GM20431 (cell line): ENCODE data around the gene MGMT.

Experiments
- in situ Hi-C: fragments of 300-500 bp; cut with MseI, MboI; formaldehyde crosslinking; loops from one replicate; pipeline ENCODE4 v1.15.0; 2020; ENCODE audit warnings: low sequenced_read_pairs; ENCODE audit not compliant: unreplicated experiment

Gene MGMT

GRCh38 chr10:129742742-129743550, 275.9 kb downstream of the MGMT start:
- in situ Hi-C loops, result no loop called here

GRCh38 chr10:129743738-129744133, 276.7 kb downstream of the MGMT start:
- in situ Hi-C loops, result no loop called here

- in situ Hi-C loops, result no loop called here
Observed at GRCh38 chr10:129744134-129745111, 277.4 kb downstream of the MGMT start.

- in situ Hi-C loops, result no loop called here
Observed at GRCh38 chr10:129745186-129745750, 278.2 kb downstream of the MGMT start.

GRCh38 chr10:129754211-129755050, 287.4 kb downstream of the MGMT start:
- in situ Hi-C loops, result no loop called here

- in situ Hi-C loops, result no loop called here
Observed at GRCh38 chr10:129755158-129755591, 288.1 kb downstream of the MGMT start.

GRCh38 chr10:129755621-129756020, 288.6 kb downstream of the MGMT start:
- in situ Hi-C loops, result no loop called here

GRCh38 chr10:129756912-129757901, 290.2 kb downstream of the MGMT start:
- in situ Hi-C loops, result no loop called here

GRCh38 chr10:129758207-129759021, 291.4 kb downstream of the MGMT start:
- in situ Hi-C loops, result no loop called here

GRCh38 chr10:129759214-129760002, 292.4 kb downstream of the MGMT start:
- in situ Hi-C loops, result no loop called here

- in situ Hi-C loops, result no loop called here
Observed at GRCh38 chr10:129760003-129760315, 292.9 kb downstream of the MGMT start.

GRCh38 chr10:129760416-129760815, 293.4 kb downstream of the MGMT start:
- in situ Hi-C loops, result no loop called here

GRCh38 chr10:129761197-129761972, 294.3 kb downstream of the MGMT start:
- in situ Hi-C loops, result no loop called here

- in situ Hi-C loops, result no loop called here
Observed at GRCh38 chr10:129761981-129762956, 295.2 kb downstream of the MGMT start.
